A673 (cell line): ENCODE results near the gene MON1A. TPM values are rescaled to one million over a fixed set of nuclear protein-coding genes. Genes with fewer than 3 reads are reported as not detected.

Experiments used
- BruUV-seq: library from RNA; stranded (reverse); fragments of 400-500 nt; replicated peaks from 2 replicates; lab custom pipeline; 2021; lab: Mats Ljungman, UMichigan
- CTCF ChIA-PET: fragments of 300-600 bp; sonication (Branson Sonifier 250); formaldehyde crosslinking; loops from one replicate; lab custom pipeline; 2022; ENCODE audit warnings: antibody characterized with exemption; lab: Charles Lee
- POLR2A ChIA-PET: fragments of 300-600 bp; sonication (Branson Sonifier 250); formaldehyde crosslinking; loops from one replicate; lab custom pipeline; 2022; ENCODE audit warnings: antibody characterized with exemption; ENCODE audit not compliant: low non-redundant PET; lab: Charles Lee
- DNase-seq: peaks from one replicate; pipeline ENCODE4 v3.0.0-alpha.2; 2015; ENCODE audit warnings: low spot score
- H3K27ac ChIP-seq: fragments of 200-600 bp; sonication (generic); 2 replicates; pipeline ENCODE4 v1.5.1; 2016; ENCODE audit warnings: mixed run types, low read depth, mild to moderate bottlenecking, mixed read lengths, antibody characterized with exemption, low read length; ENCODE audit not compliant: poor library complexity, severe bottlenecking
- H3K27me3 ChIP-seq: fragments of 200-600 bp; sonication (generic); replicated peaks from 2 replicates; pipeline ENCODE4 v1.6.1; 2017; ENCODE audit warnings: mixed run types, low read depth, mild to moderate bottlenecking, mixed read lengths, antibody characterized with exemption, low read length; ENCODE audit not compliant: insufficient read depth, poor library complexity
- H3K36me3 ChIP-seq: fragments of 200-600 bp; sonication (generic); 2 replicates; pipeline ENCODE4 v1.6.1; 2016; ENCODE audit warnings: mixed run types, mild to moderate bottlenecking, mixed read lengths, antibody characterized with exemption, low read length; ENCODE audit not compliant: insufficient read depth, poor library complexity, severe bottlenecking
- H3K4me1 ChIP-seq: fragments of 200-600 bp; sonication (generic); 2 replicates; pipeline ENCODE4 v1.6.1; 2017; ENCODE audit warnings: mixed run types, mild to moderate bottlenecking, mixed read lengths, antibody characterized with exemption, low read length; ENCODE audit not compliant: insufficient read depth, poor library complexity, severe bottlenecking
- H3K4me3 ChIP-seq: fragments of 200-600 bp; sonication (generic); 2 replicates; pipeline ENCODE4 v1.5.1; 2016; ENCODE audit warnings: low read depth, mixed run types, mild to moderate bottlenecking, mixed read lengths, low read length; ENCODE audit not compliant: poor library complexity, severe bottlenecking
- H3K9me3 ChIP-seq: fragments of 200-600 bp; sonication (generic); 2 replicates; pipeline ENCODE4 v1.6.1; 2016; ENCODE audit warnings: mixed run types, low read depth, mild to moderate bottlenecking, mixed read lengths, antibody characterized with exemption, low read length; ENCODE audit not compliant: poor library complexity, severe bottlenecking
- EZH2 ChIP-seq: fragments of 200-600 bp; sonication (generic); IDR thresholded peaks from 2 replicates; pipeline ENCODE4 v1.6.1; 2017; ENCODE audit warnings: borderline replicate concordance, low read depth, mild to moderate bottlenecking, mixed read lengths, antibody characterized with exemption, low read length; ENCODE audit not compliant: poor library complexity, severe bottlenecking
- intact Hi-C: fragments of 100-400 bp; cut with micrococcal nuclease; formaldehyde crosslinking; loops from one replicate; pipeline ENCODE4 v1.10.0; 2022; ENCODE audit not compliant: unreplicated experiment
- total RNA-seq: library from RNA; stranded (reverse); gene quantifications from 2 replicates; pipeline ENCODE4 v1.2.3, GENCODE V29; 2021
- TF ChIP-seq, protein P1 (sequence below): fragments of 300-800, 200-600 bp; sonication (generic); conservative IDR thresholded peaks from 2 replicates; pipeline ENCODE4 v1.5.1; 2017; ENCODE audit warnings: low read depth, mild to moderate bottlenecking, antibody characterized with exemption, low read length, moderate library complexity, mixed read lengths

The MON1A gene
- total RNA-seq, 1 experiment from 2014 or later = 7.5 TPM

DNA sequence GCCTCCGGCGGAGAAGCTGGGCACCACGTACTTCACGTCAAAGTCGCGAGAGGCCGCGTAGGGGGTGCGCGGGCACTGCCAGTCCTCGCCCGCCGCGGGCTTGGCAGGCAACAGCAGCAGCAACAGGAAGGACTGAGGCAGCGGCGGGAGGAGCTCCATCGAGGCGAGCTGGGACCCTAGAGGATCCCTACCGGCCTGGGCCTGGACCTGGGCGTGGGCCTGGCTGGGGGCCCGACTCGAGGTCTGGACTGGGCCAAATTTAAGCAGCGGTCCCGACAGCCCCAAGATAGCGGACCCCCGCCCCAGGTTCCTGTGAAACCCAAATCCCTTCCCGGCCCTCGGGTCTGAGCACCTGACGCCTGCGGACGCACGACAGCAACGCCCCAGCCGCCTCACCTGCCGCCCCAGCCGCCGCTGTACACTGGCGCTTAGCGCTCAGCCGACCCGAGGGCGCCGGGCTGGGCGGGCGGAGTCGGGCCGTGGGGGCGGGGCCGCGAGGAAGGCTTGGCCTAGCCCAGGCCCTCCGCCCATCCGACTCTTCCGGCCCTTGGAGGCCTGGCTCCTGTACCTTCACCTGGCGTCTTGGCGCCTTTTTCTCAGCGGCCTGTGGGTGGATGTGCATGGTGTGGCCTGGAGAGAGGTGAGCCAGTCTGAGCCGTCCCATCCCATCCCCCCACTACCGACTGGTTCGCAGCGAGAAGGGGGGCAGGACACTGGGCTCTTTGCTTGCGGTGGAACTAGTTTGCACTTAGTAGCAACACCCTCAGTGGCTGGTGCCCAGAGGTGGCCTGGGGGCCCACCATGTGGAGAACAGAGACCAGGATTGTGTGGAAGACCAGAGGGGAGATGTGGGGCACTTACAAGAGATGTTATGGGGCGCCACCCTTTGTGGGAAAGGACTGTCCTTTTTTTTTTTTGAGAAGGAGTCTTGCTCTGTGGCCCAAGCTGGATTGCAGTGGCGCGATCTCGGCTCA lies 25.9 kb downstream of the MON1A start, which contains the start of gene MST1R:
Gene MST1R, minus strand, starts transcription at position 423 of the 974 bp plus-strand sequence. Its CDS starts 264 bp downstream, at position 159.
- DNase-seq = no peak
- CTCF ChIA-PET = interaction anchor here (0.5 kb wide), 1 partner anchor 65 kb away, joined by 4 read pairs; no protein-coding TSS in a partner anchor
- H3K27ac ChIP-seq = no peak within 1 kb of the TSS
- no peak within 1 kb of the TSS for H3K4me3 ChIP-seq
- H3K4me1 ChIP-seq = no peaks in the 10 kb centered on the region
- no peaks in the 10 kb centered on the region for H3K27me3 ChIP-seq
- H3K36me3 ChIP-seq = no peaks in the 10 kb centered on the region
- intact Hi-C loops = loop anchor here (10.0 kb wide), 1 partner anchor 59 kb away; no protein-coding TSS in a partner anchor
- POLR2A ChIA-PET = no interaction called here
- TF ChIP-seq, protein P1, sequence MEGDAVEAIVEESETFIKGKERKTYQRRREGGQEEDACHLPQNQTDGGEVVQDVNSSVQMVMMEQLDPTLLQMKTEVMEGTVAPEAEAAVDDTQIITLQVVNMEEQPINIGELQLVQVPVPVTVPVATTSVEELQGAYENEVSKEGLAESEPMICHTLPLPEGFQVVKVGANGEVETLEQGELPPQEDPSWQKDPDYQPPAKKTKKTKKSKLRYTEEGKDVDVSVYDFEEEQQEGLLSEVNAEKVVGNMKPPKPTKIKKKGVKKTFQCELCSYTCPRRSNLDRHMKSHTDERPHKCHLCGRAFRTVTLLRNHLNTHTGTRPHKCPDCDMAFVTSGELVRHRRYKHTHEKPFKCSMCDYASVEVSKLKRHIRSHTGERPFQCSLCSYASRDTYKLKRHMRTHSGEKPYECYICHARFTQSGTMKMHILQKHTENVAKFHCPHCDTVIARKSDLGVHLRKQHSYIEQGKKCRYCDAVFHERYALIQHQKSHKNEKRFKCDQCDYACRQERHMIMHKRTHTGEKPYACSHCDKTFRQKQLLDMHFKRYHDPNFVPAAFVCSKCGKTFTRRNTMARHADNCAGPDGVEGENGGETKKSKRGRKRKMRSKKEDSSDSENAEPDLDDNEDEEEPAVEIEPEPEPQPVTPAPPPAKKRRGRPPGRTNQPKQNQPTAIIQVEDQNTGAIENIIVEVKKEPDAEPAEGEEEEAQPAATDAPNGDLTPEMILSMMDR = no peak
- TF ChIP-seq EZH2 = no peak
- H3K9me3 ChIP-seq = no peaks in the 10 kb centered on the region
- BruUV-seq = no TSS peak

DNA sequence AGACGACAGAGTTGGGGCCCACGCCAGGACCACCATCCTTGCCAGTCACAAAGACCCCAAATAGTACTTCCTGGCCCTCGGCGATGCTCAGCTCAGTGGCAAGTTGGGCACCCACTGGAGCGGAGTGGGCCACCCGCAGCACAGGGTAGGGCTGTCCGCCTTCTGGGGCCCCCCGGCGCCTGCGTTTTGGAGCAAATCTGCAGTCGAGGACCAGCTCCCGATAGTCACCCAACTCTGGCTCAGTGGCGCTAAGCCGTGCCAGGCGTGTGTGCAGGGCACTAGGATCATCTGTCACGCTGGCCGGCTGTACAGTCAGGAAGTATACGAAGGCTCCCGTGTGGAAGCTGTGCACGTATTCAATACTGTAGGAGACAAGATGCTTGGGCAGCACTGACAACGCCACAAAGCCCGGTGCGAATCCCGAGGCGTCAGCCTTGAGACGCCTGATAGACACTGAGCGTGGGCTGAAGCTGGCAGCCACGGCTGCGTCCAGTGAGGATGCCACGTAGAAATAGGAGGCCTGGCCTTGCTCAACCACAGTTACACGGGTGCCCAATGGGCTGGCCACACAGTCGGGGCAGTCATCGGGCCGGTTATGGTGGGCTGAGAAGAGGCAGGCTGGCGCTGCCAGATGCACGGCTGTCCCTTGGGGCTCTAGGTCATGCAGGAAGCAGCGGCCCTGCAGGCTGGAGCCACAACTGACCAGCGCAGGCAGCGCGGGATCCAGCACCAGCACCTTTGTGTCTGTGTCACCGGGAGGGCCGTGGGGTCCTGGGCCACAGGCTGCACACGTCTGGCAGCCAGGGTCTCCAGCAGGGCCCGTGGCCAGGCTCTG lies 26.9 kb downstream of the MON1A start:
- intact Hi-C loops = loop anchor here (10.0 kb wide), 1 partner anchor 58 kb away; no protein-coding TSS in a partner anchor
- Histone ChIP-seq H3K27ac (no peak overlapping the region), H3K4me3 (no peak overlapping the region), H3K27me3 (no peaks in the 10 kb centered on the region), H3K36me3 (no peaks in the 10 kb centered on the region), H3K4me1 (no peaks in the 10 kb centered on the region), H3K9me3 (no peaks in the 10 kb centered on the region)
- POLR2A ChIA-PET = no interaction called here
- no peak for TF ChIP-seq EZH2
- TF ChIP-seq, protein P1 = no peak
- DNase-seq = no peak
- no TSS peak for BruUV-seq
- CTCF ChIA-PET = interaction anchor here (0.5 kb wide), 1 partner anchor 64 kb away, joined by 4 read pairs; no protein-coding TSS in a partner anchor
